KMS-11 (cell line): ENCODE results near the gene CR1L.
"Not testable (repeated sequence)": the region's sequence is repeated elsewhere in the genome, so short reads cannot be mapped to it uniquely, and the experiment has no call there.

Experiments used
- H2AFZ ChIP-seq: fragments of 200-600 bp; sonication (generic); 2 replicates; pipeline ENCODE4 v1.6.1; 2016; ENCODE audit warnings: antibody characterized with exemption, mixed run types, low read depth
- H3K27ac ChIP-seq: fragments of 200-600 bp; sonication (generic); 2 replicates; pipeline ENCODE4 v1.6.1; 2016; ENCODE audit warnings: mild to moderate bottlenecking, mixed run types
- H3K27me3 ChIP-seq: fragments of 200-600 bp; sonication (generic); 2 replicates; pipeline ENCODE4 v1.6.1; 2017; ENCODE audit warnings: mild to moderate bottlenecking, low read depth, mixed run types, moderate library complexity; ENCODE audit not compliant: insufficient read depth
- H3K36me3 ChIP-seq: fragments of 200-600 bp; sonication (generic); 2 replicates; pipeline ENCODE4 v1.6.1; 2017; ENCODE audit warnings: mild to moderate bottlenecking, mixed run types; ENCODE audit not compliant: insufficient read depth
- H3K4me1 ChIP-seq: fragments of 200-600 bp; sonication (generic); 2 replicates; pipeline ENCODE4 v1.6.1; 2016; ENCODE audit warnings: mild to moderate bottlenecking, low read depth, mixed run types; ENCODE audit not compliant: poor library complexity, severe bottlenecking
- H3K4me2 ChIP-seq: fragments of 200-600 bp; sonication (generic); 2 replicates; pipeline ENCODE4 v1.7.0; 2016; ENCODE audit warnings: mild to moderate bottlenecking, mixed run types
- H3K4me3 ChIP-seq: fragments of 200-600 bp; sonication (generic); IDR thresholded peaks from 2 replicates; pipeline ENCODE4 v1.6.1; 2017; ENCODE audit warnings: low read depth, low read length, mixed read lengths; ENCODE audit not compliant: insufficient read depth
- H3K79me2 ChIP-seq: fragments of 200-600 bp; sonication (generic); 2 replicates; pipeline ENCODE4 v1.6.1; 2016; ENCODE audit warnings: low read depth, mixed run types; ENCODE audit not compliant: insufficient read depth
- H3K9ac ChIP-seq: fragments of 200-600 bp; sonication (generic); 2 replicates; pipeline ENCODE4 v1.6.1; 2016; ENCODE audit warnings: mild to moderate bottlenecking, mixed run types
- H4K20me1 ChIP-seq: fragments of 200-600 bp; sonication (generic); 2 replicates; pipeline ENCODE4 v1.6.1; 2016; ENCODE audit warnings: mild to moderate bottlenecking, mixed run types; ENCODE audit not compliant: insufficient read depth
- CTCF ChIP-seq: fragments of 200-600 bp; sonication (generic); conservative IDR thresholded peaks from 2 replicates; pipeline ENCODE4 v1.6.1; 2017; ENCODE audit warnings: low read depth, mild to moderate bottlenecking, antibody characterized with exemption, low read length, moderate library complexity, mixed read lengths

Gene CR1L

GRCh38 chr1:207627496-207627895, 17.4 kb upstream of the CR1L start:
- no peak overlapping the region for H3K4me3 ChIP-seq
- H3K4me2 ChIP-seq = no peak overlapping the region
- no peak for TF ChIP-seq CTCF
- no peaks in the 10 kb centered on the region for H3K36me3 ChIP-seq
- H3K9ac ChIP-seq = no peak overlapping the region
- H4K20me1 ChIP-seq = no peaks in the 10 kb centered on the region
- no peak overlapping the region for H3K27ac ChIP-seq
- H3K27me3 ChIP-seq = no peaks in the 10 kb centered on the region
- no peaks in the 10 kb centered on the region for H3K4me1 ChIP-seq
- no peak overlapping the region for H2AFZ ChIP-seq
- no peaks in the 10 kb centered on the region for H3K79me2 ChIP-seq

- H2AFZ ChIP-seq = no peak overlapping the region
- no peaks in the 10 kb centered on the region for H3K79me2 ChIP-seq
- H3K4me3 ChIP-seq = no peak overlapping the region
- H3K27ac ChIP-seq = no peak overlapping the region
- H3K9ac ChIP-seq = no peak overlapping the region
- H3K27me3 ChIP-seq = no peaks in the 10 kb centered on the region
- H3K36me3 ChIP-seq = no peaks in the 10 kb centered on the region
- TF ChIP-seq CTCF = no peak
- H3K4me2 ChIP-seq = no peak overlapping the region
- H3K4me1 ChIP-seq = no peaks in the 10 kb centered on the region
- no peaks in the 10 kb centered on the region for H4K20me1 ChIP-seq
Observed at GRCh38 chr1:207628776-207629175, 16.2 kb upstream of the CR1L start.

- Histone ChIP-seq H3K27ac (no peak overlapping the region), H3K4me2 (no peak overlapping the region), H2AFZ (no peak overlapping the region), H3K4me1 (no peaks in the 10 kb centered on the region), H3K9ac (no peak overlapping the region), H3K27me3 (no peaks in the 10 kb centered on the region), H4K20me1 (no peaks in the 10 kb centered on the region), H3K4me3 (no peak overlapping the region), H3K36me3 (no peaks in the 10 kb centered on the region), H3K79me2 (no peaks in the 10 kb centered on the region)
- no peak for TF ChIP-seq CTCF
Observed at GRCh38 chr1:207631137-207631536, 13.8 kb upstream of the CR1L start.

GRCh38 chr1:207633226-207633625, 11.7 kb upstream of the CR1L start:
- Histone ChIP-seq H3K4me1 (no peaks in the 10 kb centered on the region), H2AFZ (no peak overlapping the region), H3K79me2 (no peaks in the 10 kb centered on the region), H3K27ac (no peak overlapping the region), H3K36me3 (no peaks in the 10 kb centered on the region), H3K27me3 (no peaks in the 10 kb centered on the region), H3K4me2 (no peak overlapping the region), H3K9ac (no peak overlapping the region), H3K4me3 (no peak overlapping the region), H4K20me1 (no peaks in the 10 kb centered on the region)
- no peak for TF ChIP-seq CTCF

GRCh38 chr1:207633699-207634289, 11.1 kb upstream of the CR1L start:
- not testable (repeated sequence) for H3K4me1 ChIP-seq, H3K27ac ChIP-seq, H3K27me3 ChIP-seq, H3K4me3 ChIP-seq, H3K36me3 ChIP-seq, H3K4me2 ChIP-seq, H2AFZ ChIP-seq, H4K20me1 ChIP-seq, H3K79me2 ChIP-seq, H3K9ac ChIP-seq

- H3K4me3 ChIP-seq, H3K4me2 ChIP-seq, H3K9ac ChIP-seq, H3K36me3 ChIP-seq, H3K27ac ChIP-seq, H3K4me1 ChIP-seq, H2AFZ ChIP-seq, H3K27me3 ChIP-seq, H3K79me2 ChIP-seq, H4K20me1 ChIP-seq: not testable (repeated sequence)
Observed at GRCh38 chr1:207634293-207634692, 10.6 kb upstream of the CR1L start.

GRCh38 chr1:207635569-207636186, 9.3 kb upstream of the CR1L start:
- not testable (repeated sequence) for H3K79me2 ChIP-seq, H3K9ac ChIP-seq, H3K27ac ChIP-seq, H3K4me2 ChIP-seq, H3K4me3 ChIP-seq, H4K20me1 ChIP-seq, H3K4me1 ChIP-seq, H3K27me3 ChIP-seq, H3K36me3 ChIP-seq, H2AFZ ChIP-seq
